GM12872 (cell line): ENCODE results near the gene QRSL1.

ENCODE experiments used
- CTCF ChIP-seq: IDR thresholded peaks from 3 replicates; pipeline ENCODE4 v1.5.1; 2011; ENCODE audit warnings: low read depth, mild to moderate bottlenecking, low read length, moderate library complexity; ENCODE audit not compliant: insufficient read depth

QRSL1 gene

GRCh38 chr6:106666282-106667021 is 37.1 kb downstream of the QRSL1 start:
- TF ChIP-seq CTCF, result no peak

- no peak for TF ChIP-seq CTCF
These were observed 37.6 kb downstream of the QRSL1 start for GRCh38 chr6:106667022-106667402.

DNA sequence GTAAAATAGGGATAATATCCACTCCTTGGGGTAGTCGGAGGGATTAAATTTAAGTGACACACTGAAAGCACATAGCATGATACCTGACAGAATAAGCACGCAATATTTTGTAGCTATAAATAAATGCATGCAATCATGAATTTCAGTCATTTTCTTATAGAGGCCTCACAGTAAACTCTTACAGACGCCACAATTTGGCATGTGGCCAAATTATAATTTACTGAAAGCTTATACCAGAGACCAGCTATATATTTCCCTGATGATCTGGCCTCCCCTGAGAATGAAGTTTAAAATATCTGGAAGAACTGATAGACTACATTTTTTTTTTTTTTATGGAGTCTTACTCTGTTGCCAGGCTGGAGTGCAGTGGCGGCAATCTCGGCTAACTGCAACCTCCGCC is 40.9 kb downstream of the QRSL1 start:
- no peak for TF ChIP-seq CTCF

GRCh38 chr6:106671651-106672050 is 42.3 kb downstream of the QRSL1 start:
- TF ChIP-seq CTCF, result no peak

DNA sequence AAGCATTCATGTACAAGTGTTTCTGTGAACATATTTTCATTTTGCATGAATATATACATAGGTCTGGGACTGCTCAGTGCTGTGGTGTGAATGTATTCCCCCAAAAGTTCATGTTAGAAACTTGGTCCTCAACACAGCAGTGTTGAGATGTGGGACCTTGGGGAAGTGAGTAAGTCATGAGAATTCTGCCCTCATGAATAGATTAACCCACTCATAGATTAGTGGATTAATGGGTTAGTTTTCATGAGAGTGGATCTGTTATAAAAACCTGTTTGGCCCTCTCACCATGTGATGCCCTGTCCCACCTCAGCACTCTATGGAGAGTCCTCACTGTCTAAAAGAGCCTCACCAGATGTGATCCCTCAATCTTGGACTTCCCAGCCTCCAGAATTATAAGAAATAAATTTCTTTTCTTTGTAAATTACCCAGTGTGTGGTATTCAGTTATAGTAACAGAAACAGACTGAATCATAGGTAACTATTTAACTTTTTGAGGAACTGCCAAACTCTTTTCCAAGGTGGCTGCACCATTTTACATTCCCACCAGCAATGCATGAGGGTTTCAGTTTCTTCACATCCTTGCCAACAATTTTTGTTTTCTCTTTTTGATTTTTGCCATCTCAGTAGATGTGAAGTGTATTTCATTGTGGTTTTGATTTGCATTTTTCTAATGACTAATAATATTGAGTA is 45.3 kb downstream of the QRSL1 start:
- TF ChIP-seq CTCF, result no peak

DNA sequence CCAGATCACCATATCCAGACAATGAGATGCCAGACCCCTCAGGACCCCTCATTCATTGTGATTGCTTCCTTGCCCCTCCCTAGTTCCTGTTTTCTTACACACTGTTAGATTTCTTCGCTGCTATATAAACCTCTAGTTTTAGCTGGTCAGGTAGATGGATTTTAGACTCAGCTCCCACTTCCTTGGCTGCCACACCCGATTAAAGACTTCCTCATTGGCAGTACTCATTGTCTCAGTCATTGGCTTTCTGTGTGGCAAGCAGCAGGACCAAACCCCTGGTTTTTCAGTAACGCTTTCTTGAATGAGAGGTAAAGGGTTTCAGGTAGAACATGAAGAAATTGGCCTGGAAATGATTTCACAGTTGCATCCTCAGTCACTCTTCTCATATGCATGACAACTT is 47.9 kb downstream of the QRSL1 start:
- TF ChIP-seq CTCF, result no peak

GRCh38 chr6:106684011-106684410 is 54.6 kb downstream of the QRSL1 start:
- no peak for TF ChIP-seq CTCF
